ENCODE data around the gene PLAC8.

GRCh38 chr4:83152746-83153145 lies 38.2 kb upstream of the PLAC8 start:
- TF ChIP-seq CTCF (IDR thresholded peaks at IDR 0.05): no peak
- TF ChIP-seq POLR2A (IDR thresholded peaks at IDR 0.05): no peak
- no peak for TF ChIP-seq EP300 (IDR thresholded peaks at IDR 0.05; ENCODE audit: low read depth)
- no peak for TF ChIP-seq POLR2AphosphoS5 (IDR thresholded peaks at IDR 0.05)

All from transverse colon (tissue), 4 donors.